Nephron (organoid): ENCODE measurements around the gene ZNF766.
A peak's percentile ranks its signal among the peaks of the same experiment; 100 is the strongest.

Source experiments
- H3K27ac Mint-ChIP-seq, 3 experiments: 2 replicates each; pipeline ENCODE4 v1.8.0; 2020; ENCODE audit warnings: mixed read lengths in 3 of 3, mild to moderate bottlenecking in 2 of 3, moderate library complexity in 1 of 3
- H3K27me3 Mint-ChIP-seq: 2 replicates; pipeline ENCODE4 v1.8.0; 2021; ENCODE audit warnings: low read depth, mild to moderate bottlenecking, moderate library complexity, mixed read lengths
- H3K36me3 Mint-ChIP-seq: 2 replicates; pipeline ENCODE4 v1.8.0; 2020; ENCODE audit warnings: low read depth, mixed read lengths
- H3K4me1 Mint-ChIP-seq: 2 replicates; pipeline ENCODE4 v1.8.0; 2020; ENCODE audit warnings: mixed read lengths
- H3K4me3 Mint-ChIP-seq, 3 experiments: 2 replicates each; pipeline ENCODE4 v1.8.0; 2020; ENCODE audit warnings: mild to moderate bottlenecking in 3 of 3, mixed read lengths in 3 of 3, moderate library complexity in 2 of 3
- H3K9me3 Mint-ChIP-seq: 2 replicates; pipeline ENCODE4 v1.8.0; 2020; ENCODE audit warnings: mixed read lengths
- CTCF ChIP-seq, 3 experiments: fragments of 200-600 bp; sonication (generic); IDR thresholded peaks; one replicate each; pipeline ENCODE4 v1.5.0; 2021; ENCODE audit warnings: antibody characterized with exemption in 3 of 3; ENCODE audit not compliant: unreplicated experiment in 3 of 3

ZNF766 gene

GRCh38 chr19:52231154-52231910 is 38.1 kb upstream of the ZNF766 start:
- H3K27me3 Mint-ChIP-seq = no peaks in the 10 kb centered on the region

GRCh38 chr19:52234406-52234805 is 35.0 kb upstream of the ZNF766 start:
- H3K4me1 Mint-ChIP-seq = peaks cover 4% of the 10 kb centered on the region
- no peaks in the 10 kb centered on the region for H3K27me3 Mint-ChIP-seq
- H3K4me3 Mint-ChIP-seq = no peak overlapping the region
- H3K36me3 Mint-ChIP-seq = peaks cover 11% of the 10 kb centered on the region
- no peaks in the 10 kb centered on the region for H3K9me3 Mint-ChIP-seq
- no peak overlapping the region for H3K27ac Mint-ChIP-seq
- TF ChIP-seq CTCF (IDR thresholded peaks at IDR 0.05; ENCODE audit: unreplicated experiment in 3 of 3) = no peak

More at GRCh38 chr19:52231154-52231910, 38.1 kb upstream of the ZNF766 start:
- Mint-ChIP-seq H3K9me3 (no peaks in the 10 kb centered on the region), H3K4me3 (no peak overlapping the region), H3K36me3 (peaks cover 33% of the 10 kb centered on the region), H3K4me1 (no peaks in the 10 kb centered on the region), H3K27ac (no peak overlapping the region)
- no peak for TF ChIP-seq CTCF (IDR thresholded peaks at IDR 0.05; ENCODE audit: unreplicated experiment in 3 of 3)

GRCh38 chr19:52237197-52237596 is 32.2 kb upstream of the ZNF766 start:
- Mint-ChIP-seq H3K27me3 (no peaks in the 10 kb centered on the region), H3K36me3 (no peaks in the 10 kb centered on the region), H3K27ac (no peak overlapping the region), H3K4me1 (peaks cover 4% of the 10 kb centered on the region), H3K4me3 (no peak overlapping the region), H3K9me3 (no peaks in the 10 kb centered on the region)
- no peak for TF ChIP-seq CTCF (IDR thresholded peaks at IDR 0.05; ENCODE audit: unreplicated experiment in 3 of 3)

- H3K27ac Mint-ChIP-seq = no peak overlapping the region
- TF ChIP-seq CTCF (IDR thresholded peaks at IDR 0.05; ENCODE audit: unreplicated experiment in 3 of 3) = peak; percentile 88 to 91 (median 90)
- H3K27me3 Mint-ChIP-seq = no peaks in the 10 kb centered on the region
- H3K36me3 Mint-ChIP-seq = no peaks in the 10 kb centered on the region
- peaks cover 4% of the 10 kb centered on the region for H3K4me1 Mint-ChIP-seq
- H3K9me3 Mint-ChIP-seq = no peaks in the 10 kb centered on the region
- H3K4me3 Mint-ChIP-seq = no peak overlapping the region
Measured at GRCh38 chr19:52237771-52238400, 31.5 kb upstream of the ZNF766 start.

- no peaks in the 10 kb centered on the region for H3K27me3 Mint-ChIP-seq
- TF ChIP-seq CTCF (IDR thresholded peaks at IDR 0.05; ENCODE audit: unreplicated experiment in 3 of 3) = no peak
- no peak overlapping the region for H3K4me3 Mint-ChIP-seq
- H3K9me3 Mint-ChIP-seq = no peaks in the 10 kb centered on the region
- peaks cover 11% of the 10 kb centered on the region for H3K4me1 Mint-ChIP-seq
- no peaks in the 10 kb centered on the region for H3K36me3 Mint-ChIP-seq
- no peak overlapping the region for H3K27ac Mint-ChIP-seq
Measured at GRCh38 chr19:52244021-52244420, 25.4 kb upstream of the ZNF766 start.
